Activated T-helper 1 cell treated with anti-CD3 and anti-CD28 coated beads, Interleukin-2, amount 50 U/mL, for 16 hours (primary cell): ENCODE measurements around the gene SLC6A17.
A peak's percentile ranks its signal among the peaks of the same experiment; 100 is the strongest.

Experiments used
- DNase-seq, 2 donors: peaks; one replicate each; pipeline ENCODE4 v3.0.0-alpha.2; 2020; ENCODE audit warnings: low read depth in 1 of 2, low spot score in 1 of 2

The SLC6A17 gene

DNA sequence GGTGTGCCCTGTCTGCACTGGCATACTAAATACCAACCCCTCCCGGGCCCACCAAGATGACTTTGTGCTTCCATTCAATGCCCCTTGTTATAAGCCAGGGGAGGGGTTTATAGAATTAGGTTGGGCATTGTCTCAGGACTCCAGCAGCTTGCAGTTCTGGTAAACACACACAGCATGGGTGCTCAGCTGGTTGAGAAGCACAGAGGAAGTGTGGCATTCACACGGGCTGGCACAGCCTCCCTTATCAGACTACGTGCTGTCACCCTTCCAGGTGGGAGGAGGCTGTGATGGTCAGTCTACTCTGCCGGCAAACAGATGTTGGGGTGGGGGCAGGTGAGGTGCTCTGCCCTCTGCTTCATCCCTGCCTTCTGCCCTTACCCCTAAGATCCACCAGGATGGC lies 15.0 kb upstream of the SLC6A17 start:
- DNase-seq, result no peak

DNA sequence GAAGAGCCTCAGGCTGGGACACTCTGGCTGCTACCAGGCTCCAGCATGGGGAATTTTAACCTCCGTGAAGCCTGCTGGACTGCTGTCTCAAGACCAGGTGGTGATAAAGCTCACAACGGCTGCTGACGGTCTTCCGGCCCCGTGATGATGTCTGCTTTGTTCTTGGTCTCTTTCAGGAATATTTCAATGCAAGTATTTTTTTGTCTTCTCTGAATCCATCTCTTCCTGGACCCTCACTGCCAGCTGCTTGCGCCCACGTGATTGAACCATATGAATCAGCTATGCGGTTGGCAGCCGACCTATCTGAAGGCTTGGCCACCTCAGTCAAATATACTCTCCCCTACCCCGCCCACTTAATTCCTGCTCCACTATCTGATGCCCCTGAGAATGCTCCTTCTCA lies 14.6 kb upstream of the SLC6A17 start:
- DNase-seq, result no peak

DNA sequence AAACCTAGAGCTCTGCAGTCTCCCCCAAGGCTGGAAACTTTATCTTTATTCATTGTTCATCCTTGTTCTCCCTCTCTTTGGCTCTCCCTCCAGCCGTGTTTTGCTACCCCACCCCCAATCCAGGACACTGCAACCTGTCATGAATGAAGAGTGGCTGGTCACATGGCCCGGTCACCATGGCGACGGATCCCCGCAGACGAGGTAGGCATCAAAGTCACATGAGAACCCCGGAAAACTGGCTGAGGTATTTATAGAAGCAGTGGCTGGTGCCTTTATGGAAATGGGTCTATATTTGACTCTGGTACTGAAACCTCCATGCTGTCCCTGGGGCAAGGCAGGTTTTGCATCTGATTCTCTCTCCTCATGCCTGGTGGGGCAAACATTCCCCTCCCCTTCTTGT lies 13.4 kb upstream of the SLC6A17 start:
- DNase-seq, result no peak

DNA sequence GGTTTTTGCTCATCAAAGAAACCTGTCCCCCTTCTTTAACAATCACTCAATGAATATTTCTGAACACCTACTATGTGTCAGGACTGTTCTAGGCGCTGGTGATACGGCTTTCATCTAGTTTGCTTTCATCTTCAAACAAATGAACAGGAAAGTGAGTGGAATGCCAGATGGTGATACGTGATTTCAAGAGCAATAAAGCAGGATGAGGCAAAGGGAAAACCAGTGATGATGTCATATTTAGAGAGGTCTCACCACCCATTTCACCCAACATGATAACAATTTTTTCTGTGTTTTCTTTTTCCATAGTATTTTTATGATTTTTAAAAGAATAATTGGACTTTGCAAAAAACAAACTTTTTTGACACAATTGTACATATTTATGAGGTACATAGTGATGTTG lies 11.3 kb upstream of the SLC6A17 start:
- no peak for DNase-seq

DNA sequence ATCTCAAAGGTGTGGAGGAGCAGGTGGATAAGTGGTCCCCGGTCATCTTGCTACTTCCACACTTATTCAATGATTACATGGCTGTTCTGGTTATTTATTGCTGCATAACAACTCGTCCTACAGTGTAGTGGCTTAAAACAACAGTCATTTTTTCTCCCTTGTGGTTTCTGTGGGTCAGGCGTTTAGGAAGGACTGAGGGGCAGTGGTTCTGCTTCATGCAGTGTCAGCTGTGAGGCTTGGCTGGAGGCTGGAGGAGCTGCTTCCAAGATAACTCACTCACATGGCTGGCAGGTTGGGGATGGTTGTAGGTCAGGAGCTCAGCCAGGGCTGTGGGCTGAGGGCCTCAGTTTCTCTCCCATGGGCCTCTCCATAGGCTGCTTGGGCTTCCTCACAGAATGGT lies 5.9 kb upstream of the SLC6A17 start:
- no peak for DNase-seq

DNA sequence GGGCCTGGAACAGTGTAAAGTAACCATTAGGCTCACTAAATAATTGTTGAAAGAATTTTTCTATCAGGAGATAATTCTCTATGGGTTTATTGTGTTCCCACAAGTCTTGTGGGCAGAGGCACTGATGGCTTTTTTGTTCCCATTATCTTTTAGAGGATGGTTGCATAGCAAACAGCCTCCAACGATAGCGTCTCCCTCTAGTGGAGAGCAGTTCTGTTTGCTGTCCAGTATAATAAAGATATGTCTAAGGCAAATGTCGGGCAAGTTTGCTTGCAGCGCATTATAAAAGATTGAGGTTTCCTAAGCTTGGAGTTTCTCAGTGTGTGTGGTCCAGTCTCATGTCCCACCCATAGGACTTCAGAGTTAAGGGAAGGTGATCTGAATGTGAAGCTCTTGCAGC lies 1.3 kb upstream of the SLC6A17 start:
- no peak for DNase-seq

DNA sequence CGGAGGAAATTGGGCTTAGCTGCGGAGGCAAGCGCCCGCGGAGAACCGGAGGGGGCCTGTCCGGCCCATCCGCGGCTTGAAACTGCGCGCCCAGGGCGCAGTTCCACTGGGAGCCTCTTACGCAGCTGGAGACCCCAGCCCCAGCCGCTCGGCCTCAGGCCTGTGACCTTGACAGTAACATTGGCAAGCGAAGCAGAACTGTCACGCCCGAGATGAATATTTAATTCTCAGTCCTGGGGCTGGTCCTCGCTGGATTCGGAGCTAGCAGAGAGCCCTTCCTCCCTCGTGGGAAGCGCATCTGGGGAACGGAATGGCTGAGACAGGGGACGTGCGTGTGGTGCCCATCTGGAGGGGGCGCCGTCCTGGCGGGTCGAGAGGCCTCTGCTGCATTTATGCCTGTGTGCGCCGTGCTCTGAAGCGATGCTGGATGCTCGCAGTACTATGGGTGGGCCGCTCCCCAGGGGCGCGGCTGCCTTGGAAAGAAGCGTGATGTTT lies 928 bp downstream of the SLC6A17 start:
- DNase-seq, result no peak

DNA sequence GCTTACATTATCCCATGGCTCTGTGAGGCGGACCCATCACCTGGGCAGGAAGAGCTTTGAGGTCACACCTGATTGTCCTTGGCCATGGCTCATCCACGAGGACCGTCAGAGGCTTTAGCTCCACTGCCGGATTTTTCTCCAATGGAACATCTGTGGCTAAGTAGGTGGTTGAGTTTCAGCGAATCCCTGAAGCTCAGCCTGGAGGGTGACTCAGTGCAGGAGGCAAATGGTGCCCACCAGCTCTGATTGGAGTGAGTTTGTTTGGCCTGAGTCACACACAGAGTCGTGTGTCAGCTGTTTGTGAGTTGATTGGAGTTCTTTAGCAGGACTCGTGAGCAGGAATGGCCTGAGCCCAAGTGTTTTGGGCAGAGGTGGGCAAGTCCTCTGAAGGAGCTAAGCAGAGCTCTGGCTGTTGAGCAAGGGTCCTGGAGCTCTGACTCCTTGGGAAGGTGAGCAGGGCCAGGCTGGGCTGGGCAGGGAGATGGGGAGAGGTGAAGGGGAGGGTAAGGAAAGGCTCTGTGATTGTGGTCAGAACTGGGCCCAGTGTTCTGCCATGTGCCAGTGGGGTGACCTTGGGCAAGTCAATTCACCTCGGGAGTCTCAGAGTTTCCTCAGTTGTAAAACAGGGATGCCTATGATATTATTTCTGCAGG lies 2.0 kb downstream of the SLC6A17 start:
- DNase-seq, result no peak

DNA sequence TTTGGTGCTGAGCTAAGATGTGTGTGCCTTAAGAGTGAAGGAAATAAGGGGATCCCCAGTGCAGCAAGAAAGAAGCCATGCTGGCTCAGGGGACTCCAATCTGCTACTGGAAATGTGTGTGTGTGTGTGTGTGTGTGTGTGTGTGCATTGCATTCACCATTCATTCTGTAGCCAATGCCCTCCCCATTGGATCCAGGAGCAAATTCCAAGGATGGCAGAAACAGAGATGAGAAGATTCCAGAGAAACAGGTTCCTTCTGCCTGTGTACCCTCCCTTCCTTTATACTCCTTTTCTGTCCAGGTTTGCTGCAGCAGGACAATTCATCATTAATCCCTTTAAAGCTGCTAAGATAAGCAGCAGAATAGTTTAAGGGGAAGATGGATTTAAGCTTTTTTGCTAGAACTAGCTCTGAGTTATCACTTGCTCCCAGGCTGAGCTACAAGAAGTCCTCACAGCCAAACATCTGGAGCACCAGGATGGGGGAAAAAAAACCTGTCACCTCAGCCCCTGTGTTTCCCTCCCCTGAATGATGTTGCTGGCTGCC lies 3.2 kb downstream of the SLC6A17 start:
- DNase-seq, result no peak

DNA sequence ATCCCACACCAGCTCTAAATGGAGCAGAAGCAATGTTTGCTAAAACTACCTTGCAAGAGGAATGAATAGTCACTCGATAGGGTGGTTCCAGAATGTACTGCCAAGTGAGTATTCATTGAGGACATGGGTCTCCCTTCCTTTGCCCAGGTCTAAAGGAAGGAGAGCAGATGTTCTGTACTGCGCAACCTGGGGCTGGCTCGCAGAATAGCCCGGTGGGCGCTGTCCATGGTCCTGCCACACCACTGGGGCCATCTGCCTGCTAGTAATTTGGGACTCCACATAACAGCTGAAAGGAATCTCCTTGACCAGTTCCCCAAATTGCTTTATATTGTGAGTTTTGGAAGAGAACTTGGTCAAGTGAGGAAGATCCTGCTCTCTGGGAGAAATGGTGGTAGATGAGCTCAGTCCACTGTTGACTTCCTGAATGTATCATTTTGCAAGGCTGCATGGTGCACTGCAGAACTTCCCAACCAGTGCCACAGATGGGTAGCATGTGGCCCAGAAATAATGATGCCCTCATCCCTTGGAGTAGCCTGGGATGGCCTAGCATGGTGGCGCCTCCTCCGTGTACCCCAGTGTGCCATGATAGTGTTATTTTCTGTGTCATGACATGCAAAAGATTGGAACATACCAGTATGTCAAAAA lies 5.7 kb downstream of the SLC6A17 start:
- DNase-seq, result peak in 1 of 2 donors; percentile 19

DNA sequence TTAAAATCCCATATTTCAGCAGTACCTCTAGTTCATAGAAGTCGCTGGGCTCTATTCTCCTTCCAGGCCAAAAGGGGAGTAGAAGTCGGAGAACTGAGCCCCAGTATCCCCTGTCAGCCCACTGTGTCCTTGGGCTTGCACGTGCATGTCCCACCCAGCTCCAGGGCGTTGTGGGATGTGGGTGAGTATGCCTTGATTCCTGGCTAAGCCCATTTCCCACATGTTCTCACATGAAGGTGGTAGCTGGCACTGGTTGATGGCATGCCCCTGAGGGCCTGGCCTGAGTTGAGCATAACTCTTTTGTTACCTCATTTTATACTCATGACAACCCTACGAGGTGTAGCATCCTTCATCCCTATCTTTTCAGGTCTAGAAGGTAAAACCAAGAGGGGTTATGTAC lies 8.0 kb downstream of the SLC6A17 start:
- no peak for DNase-seq

DNA sequence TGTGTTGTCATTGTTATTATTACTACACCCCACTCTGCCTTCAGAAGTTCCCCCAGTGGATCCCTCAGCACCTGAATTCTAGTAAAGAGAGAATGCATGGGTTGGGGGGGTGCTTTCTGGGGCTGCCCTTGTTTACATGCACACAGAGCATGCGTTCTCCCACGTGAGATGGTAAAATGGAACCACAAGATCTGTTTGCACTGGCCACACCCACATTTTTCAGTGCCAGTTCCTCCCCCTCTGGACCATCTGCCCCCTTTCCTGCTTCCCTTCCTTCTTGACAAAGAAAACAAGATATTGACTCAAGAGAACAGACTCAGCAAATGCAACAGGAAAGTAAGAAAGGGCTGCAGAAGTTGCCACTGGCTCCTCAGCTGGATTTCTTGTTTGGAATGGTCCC lies 8.9 kb downstream of the SLC6A17 start:
- DNase-seq, result no peak

DNA sequence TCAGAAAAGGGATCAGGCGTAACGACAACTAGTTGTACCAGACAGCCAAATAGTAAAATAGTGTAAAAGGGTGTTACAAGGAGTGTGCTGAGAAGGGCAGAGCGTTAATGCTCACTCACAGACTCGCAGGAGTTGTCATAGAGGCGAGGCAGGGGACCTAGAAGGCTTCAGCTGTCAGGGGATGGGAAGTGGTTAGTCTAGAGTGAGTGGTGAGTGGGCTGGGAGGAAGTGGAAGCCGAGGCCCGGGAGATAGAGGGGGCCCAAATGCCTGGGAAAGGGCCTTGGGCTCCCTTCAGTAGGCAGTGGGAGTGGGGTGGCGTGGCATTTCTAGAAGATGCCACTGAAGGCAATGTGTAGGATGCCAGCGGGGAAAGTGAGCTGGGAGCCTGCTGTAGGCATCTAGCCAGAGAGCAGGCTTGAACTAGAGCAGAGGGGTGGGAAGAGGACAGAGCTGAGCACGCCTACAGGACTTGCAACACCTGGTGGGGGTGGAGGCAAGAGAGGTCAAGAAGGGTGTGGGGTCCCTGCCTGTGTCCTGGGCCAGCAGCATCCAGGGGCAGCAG lies 10.3 kb downstream of the SLC6A17 start:
- DNase-seq, result no peak

DNA sequence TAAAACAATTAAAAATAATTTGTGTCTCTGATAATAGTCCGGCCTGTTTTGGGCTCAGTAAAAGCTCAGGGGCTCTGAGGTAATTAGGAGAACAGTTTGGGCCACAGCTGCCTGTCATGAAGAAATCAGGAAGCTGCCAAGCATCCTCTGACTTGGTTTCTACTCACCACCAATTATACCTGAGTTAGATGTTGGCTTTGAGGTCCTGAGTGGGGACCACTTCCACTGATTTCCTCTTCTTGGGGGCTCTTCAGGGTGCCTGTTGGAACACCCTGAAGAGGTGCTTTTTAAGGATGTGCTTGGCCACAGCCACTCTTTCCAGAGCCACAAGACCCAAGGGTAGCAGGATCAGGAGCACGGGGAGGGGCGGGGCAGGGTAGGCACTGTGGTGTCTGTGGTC lies 10.9 kb downstream of the SLC6A17 start:
- no peak for DNase-seq

DNA sequence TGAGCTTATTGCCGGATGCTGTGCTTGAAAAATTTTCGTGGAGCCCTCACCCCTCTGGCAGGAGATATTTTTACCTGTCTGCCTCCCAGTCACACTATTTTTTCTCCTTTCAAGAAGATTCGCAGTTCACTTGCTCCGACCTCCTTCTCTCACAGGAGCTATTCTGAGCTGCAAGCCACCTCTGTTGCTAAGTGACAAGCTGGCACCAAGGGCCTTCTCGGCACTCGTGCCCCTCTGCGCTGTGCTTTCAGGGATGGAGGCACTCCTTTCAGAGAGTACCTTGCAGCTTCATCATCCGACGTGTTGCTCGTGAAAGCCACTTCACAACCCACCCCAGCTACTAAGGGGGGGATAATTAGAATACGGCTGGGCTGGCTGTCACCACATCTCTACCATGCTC lies 11.6 kb downstream of the SLC6A17 start:
- no peak for DNase-seq

DNA sequence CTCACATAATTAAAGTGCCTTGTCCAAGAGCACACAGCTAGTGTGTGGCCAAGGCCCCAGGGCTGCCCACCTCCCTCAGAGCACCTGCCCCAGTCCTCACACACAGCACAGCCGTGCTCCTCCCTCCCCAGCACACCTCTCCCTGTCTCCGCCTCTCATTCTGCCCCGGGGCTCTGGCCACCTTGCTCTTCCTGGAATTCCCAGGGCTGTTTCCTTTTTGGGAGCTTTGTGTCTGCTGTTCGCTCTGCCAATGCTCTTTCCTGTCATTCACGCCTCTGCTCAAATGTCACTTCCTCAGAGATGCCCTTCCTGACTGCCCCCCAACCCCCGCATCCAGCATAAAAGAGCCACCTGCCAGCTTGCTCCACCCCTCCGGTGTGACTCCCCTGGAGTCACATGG lies 13.3 kb downstream of the SLC6A17 start:
- DNase-seq, result no peak

DNA sequence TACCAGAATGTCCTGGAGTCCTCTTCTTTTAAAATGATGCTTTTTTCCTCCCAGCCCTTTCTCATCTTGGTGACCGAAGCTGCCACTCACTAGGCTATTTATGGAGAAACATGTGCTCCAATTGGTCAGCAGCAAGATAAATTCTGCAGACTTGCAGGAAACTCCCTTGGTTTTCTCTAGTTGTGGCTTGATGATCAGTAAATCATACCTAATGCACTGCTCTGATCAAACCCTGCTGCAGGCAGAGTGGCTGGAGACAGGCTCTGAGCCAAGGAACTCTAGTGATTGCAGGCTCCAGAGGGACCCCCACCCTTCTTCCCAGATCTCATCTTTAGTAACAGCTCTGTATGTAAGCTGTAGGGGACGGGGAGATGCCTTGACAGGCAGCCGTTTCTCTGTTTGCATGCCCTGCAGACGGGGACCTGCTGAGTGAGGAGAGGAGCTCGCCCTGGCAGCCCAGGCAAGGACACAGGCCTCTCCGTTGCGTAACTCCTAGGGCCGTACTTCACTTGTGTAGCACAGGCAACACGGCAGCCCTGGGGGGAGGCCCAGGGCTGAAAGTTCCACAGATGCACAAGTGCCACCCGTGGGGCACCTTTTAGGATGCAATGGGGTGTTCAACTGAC lies 14.5 kb downstream of the SLC6A17 start:
- no peak for DNase-seq

DNA sequence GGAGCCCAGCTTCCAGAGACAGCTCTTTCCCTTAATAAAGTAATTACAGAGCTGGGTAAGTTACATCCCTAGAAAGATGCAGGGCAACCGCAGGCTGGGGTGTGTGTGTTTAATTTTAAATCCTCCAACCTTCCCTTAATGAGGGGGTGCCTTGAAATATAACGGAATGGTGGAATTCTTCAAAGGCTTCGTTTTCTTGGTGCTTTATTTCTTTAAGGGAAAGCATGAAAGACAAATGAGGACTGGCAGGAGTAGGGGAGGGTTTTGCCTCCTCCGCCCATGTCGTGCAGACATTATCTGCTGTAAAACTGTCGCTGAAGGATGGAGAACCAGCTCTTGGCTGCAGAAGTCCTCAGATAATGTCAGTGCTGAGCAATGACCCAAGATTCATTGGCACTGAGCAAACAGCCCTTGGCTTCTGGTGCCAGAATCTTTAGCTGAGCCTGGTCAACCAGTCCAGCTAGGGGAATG lies 15.5 kb downstream of the SLC6A17 start:
- DNase-seq, result no peak

DNA sequence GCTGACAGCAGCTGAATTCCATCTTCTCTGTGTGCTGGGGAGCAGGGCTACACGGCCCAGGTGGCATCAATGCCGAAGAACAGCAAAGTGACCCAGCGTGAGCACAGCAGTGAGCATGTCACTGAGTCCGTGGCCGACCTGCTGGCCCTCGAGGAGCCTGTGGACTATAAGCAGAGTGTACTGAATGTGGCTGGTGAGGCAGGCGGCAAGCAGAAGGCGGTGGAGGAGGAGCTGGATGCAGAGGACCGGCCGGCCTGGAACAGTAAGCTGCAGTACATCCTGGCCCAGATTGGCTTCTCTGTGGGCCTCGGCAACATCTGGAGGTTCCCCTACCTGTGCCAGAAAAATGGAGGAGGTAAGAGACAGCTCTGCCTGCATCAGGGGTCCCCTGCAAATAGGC lies 16.6 kb downstream of the SLC6A17 start:
- DNase-seq, result no peak

DNA sequence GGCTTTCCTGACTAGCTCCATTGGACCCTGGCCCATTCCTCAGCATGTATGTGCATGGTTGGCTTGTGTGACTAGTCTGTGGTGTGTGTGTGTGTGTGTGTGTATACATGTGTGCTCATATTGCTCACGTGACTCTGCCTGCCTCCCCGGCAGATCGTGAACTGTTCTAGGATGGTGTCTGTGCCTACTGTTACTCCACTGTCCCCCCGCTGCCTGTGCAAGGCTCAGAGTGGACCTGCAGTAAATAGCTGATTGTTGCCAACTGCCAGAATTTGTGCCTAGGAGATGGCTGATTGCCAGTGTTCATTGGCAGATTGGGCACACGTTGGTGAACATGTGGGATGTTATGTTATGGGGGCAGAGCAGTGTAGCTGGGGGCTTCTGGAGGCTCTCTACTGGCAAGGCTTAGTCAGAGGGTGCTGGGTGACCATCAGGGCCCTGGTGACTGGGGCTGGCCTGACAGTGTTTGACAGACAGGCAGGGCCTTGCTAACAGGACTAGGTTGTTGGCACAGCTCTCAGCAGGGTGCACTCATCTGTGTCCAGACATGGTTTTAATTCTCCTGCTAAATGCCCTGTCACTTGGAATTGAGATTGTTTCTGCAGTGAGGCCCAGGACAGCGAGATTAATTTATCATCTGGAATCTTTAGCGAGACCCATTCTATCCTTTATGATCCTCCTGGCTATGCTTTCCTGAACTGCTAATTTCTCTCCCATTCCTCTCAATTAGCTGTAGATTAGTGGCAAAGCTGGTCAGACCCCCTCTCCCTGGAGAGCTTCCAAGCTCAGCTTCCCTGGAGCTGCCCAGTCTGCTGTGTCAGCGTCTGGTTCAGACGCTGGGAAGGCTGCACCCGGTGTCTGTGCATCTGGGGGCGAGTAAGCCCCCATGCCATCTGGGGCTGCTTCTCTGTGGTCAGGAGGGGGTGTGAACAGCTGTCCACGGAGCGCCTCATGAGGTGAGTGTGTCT lies 20.8 kb downstream of the SLC6A17 start:
- no peak for DNase-seq

DNA sequence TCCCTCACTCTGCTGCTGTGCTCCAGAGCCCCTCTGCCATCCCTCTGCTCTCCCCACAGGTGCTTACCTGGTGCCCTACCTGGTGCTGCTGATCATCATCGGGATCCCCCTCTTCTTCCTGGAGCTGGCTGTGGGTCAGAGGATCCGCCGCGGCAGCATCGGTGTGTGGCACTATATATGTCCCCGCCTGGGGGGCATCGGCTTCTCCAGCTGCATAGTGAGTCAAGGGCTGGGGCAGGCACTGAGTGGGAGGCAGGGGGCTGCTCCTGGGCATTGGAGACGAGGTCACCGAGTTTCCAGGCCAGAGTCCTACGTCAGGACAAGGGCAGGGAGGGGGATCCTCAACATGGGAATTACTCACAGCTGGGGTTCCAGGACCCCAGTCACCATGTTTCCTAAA lies 21.7 kb downstream of the SLC6A17 start:
- DNase-seq, result no peak
